Liver (tissue), 9 donors: ENCODE results near the gene NT5M. TPM values are rescaled to one million over a fixed set of nuclear protein-coding genes. Genes with fewer than 3 reads are reported as not detected.

Source experiments
- DNase-seq: peaks from one replicate; pipeline ENCODE4 v3.0.0-alpha.2; 2017; ENCODE audit warnings: low spot score
- H3K27ac ChIP-seq, 2 donors: one replicate each; pipeline ENCODE4 v1.7.0; 2013; ENCODE audit warnings: inconsistent platforms in 2 of 2, low read length in 2 of 2, control low read depth in 1 of 2, low read depth in 1 of 2, mild to moderate bottlenecking in 1 of 2
- H3K27me3 ChIP-seq, 4 donors: one replicate each; pipeline versions ENCODE4 v1.6.1 to v1.7.0; 2013; ENCODE audit warnings: low read length in 3 of 4, inconsistent platforms in 1 of 4, mild to moderate bottlenecking in 1 of 4, moderate library complexity in 1 of 4; ENCODE audit not compliant: control insufficient read depth in 4 of 4, insufficient read depth in 4 of 4
- H3K36me3 ChIP-seq, 4 donors: one replicate each; pipeline versions ENCODE4 v1.6.1 to v1.7.0; 2013; ENCODE audit warnings: low read length in 3 of 4, mild to moderate bottlenecking in 3 of 4, low read depth in 1 of 4, moderate library complexity in 1 of 4; ENCODE audit not compliant: control insufficient read depth in 4 of 4, insufficient read depth in 3 of 4
- H3K4me1 ChIP-seq, 4 donors: one replicate each; pipeline versions ENCODE4 v1.6.1 to v1.7.0; 2013; ENCODE audit warnings: low read length in 3 of 4, mild to moderate bottlenecking in 3 of 4, moderate library complexity in 1 of 4; ENCODE audit not compliant: control insufficient read depth in 4 of 4, insufficient read depth in 4 of 4
- H3K4me3 ChIP-seq, 3 donors: one replicate each; pipeline versions ENCODE4 v1.6.1 to v1.7.0; 2013; ENCODE audit warnings: low read length in 3 of 3, control low read depth in 1 of 3, low read depth in 1 of 3, mild to moderate bottlenecking in 1 of 3
- H3K9ac ChIP-seq, 2 donors: one replicate each; pipeline ENCODE4 v1.7.0; 2013; ENCODE audit warnings: low read length in 2 of 2, mild to moderate bottlenecking in 2 of 2, moderate library complexity in 2 of 2, control low read depth in 1 of 2, low read depth in 1 of 2
- H3K9me3 ChIP-seq, 4 donors: one replicate each; pipeline versions ENCODE4 v1.6.1 to v1.7.0; 2013; ENCODE audit warnings: low read length in 3 of 4; ENCODE audit not compliant: control insufficient read depth in 4 of 4
- ATF3 ChIP-seq: IDR thresholded peaks from 2 replicates; pipeline ENCODE4 v1.6.1; 2016; ENCODE audit warnings: antibody characterized with exemption
- EGR1 ChIP-seq, 2 donors: IDR thresholded peaks; 2 replicates each; pipeline ENCODE4 v1.6.1; 2016 to 2018; ENCODE audit warnings: antibody characterized with exemption in 2 of 2, low read depth in 2 of 2
- FOXA1 ChIP-seq: IDR thresholded peaks from 2 replicates; pipeline ENCODE4 v1.6.1; 2016; ENCODE audit warnings: antibody characterized with exemption
- GABPA ChIP-seq, 2 donors: IDR thresholded peaks in 1 of 2; conservative IDR thresholded peaks in 1 of 2; 2 replicates each; pipeline ENCODE4 v1.6.1; 2016; ENCODE audit warnings: antibody characterized with exemption in 2 of 2, mild to moderate bottlenecking in 1 of 2, moderate library complexity in 1 of 2
- HNF4A ChIP-seq, 2 donors: conservative IDR thresholded peaks; 2 replicates each; pipeline ENCODE4 v1.6.1; 2016; ENCODE audit warnings: antibody characterized with exemption in 2 of 2, mild to moderate bottlenecking in 2 of 2
- HNF4G ChIP-seq: IDR thresholded peaks from 2 replicates; pipeline ENCODE4 v1.6.1; 2016; ENCODE audit warnings: antibody characterized with exemption
- JUND ChIP-seq, 2 donors: IDR thresholded peaks; 2 replicates each; pipeline ENCODE4 v1.6.1; 2016; ENCODE audit warnings: antibody characterized with exemption in 2 of 2
- MAX ChIP-seq: IDR thresholded peaks from 2 replicates; pipeline ENCODE4 v1.6.1; 2016; ENCODE audit warnings: antibody characterized with exemption
- NR2F2 ChIP-seq: IDR thresholded peaks from 2 replicates; pipeline ENCODE4 v1.6.1; 2016; ENCODE audit warnings: antibody characterized with exemption
- RAD21 ChIP-seq, 2 donors: IDR thresholded peaks; 2 replicates each; pipeline ENCODE4 v1.6.1; 2016; ENCODE audit warnings: antibody characterized with exemption in 2 of 2, mild to moderate bottlenecking in 2 of 2
- REST ChIP-seq: IDR thresholded peaks from 2 replicates; pipeline ENCODE4 v1.6.1; 2016; ENCODE audit warnings: antibody characterized with exemption, mild to moderate bottlenecking
- RXRA ChIP-seq, 2 donors: IDR thresholded peaks; 2 replicates each; pipeline ENCODE4 v1.6.1; 2017 to 2018; ENCODE audit warnings: antibody characterized with exemption in 2 of 2, mild to moderate bottlenecking in 1 of 2
- SP1 ChIP-seq: IDR thresholded peaks from 2 replicates; pipeline ENCODE4 v1.6.1; 2018; ENCODE audit warnings: antibody characterized with exemption, mild to moderate bottlenecking
- TAF1 ChIP-seq: conservative IDR thresholded peaks from 2 replicates; pipeline ENCODE4 v1.6.1; 2016; ENCODE audit warnings: antibody characterized with exemption, mild to moderate bottlenecking
- YY1 ChIP-seq: IDR thresholded peaks from 2 replicates; pipeline ENCODE4 v1.6.1; 2016; ENCODE audit warnings: antibody characterized with exemption, mild to moderate bottlenecking
- WGBS: extraction: QIAGEN DNeasy Blood & Tissue Kit; methylation state at CpG from one replicate; pipeline ENCODE4 v1.1.7; 2013; 5-methylcytosine and 5-hydroxymethylcytosine counted together
- polyA plus RNA-seq, 2 donors: library from polyadenylated mRNA; stranded (reverse) in 1 of 2; unstranded in 1 of 2; fragments of 200-250 nt in 1 of 2; fragments of >200 nt in 1 of 2; fragmentation: Nextera tagmentation in 1 of 2; extraction: Ambion mirVana in 1 of 2; gene quantifications; one replicate each; pipeline versions ENCODE4 v1.2.1 to v1.2.3, GENCODE V29; 2013 to 2015
- total RNA-seq, 2 donors: library from RNA; depleted of rRNA; stranded (reverse); fragments of >200 nt; gene quantifications; one replicate each; pipeline ENCODE4 v1.2.3, GENCODE V29; 2014
- TF ChIP-seq, protein P1 (sequence below): fragments of 150-350 bp; IDR thresholded peaks from 2 replicates; pipeline ENCODE4 v1.5.1; 2017; ENCODE audit warnings: improper control_type of control experiment, low read depth, low read length; ENCODE audit not compliant: missing input control
- donor health status: healthy.
- donor health status: healthy.
- donor health status: healthy.
- donor health status: healthy.
- donor health status: healthy.

NT5M gene
- total and polyA plus RNA-seq, 4 donors = 0.42 to 7.9 (median 0.66) TPM

- TF ChIP-seq GABPA (IDR thresholded peaks at IDR 0.05 in 1 of 2, conservative IDR thresholded peaks at IDR 0.05 in 1 of 2) (no peak), JUND (IDR thresholded peaks at IDR 0.05) (no peak), TAF1 (no peak), RAD21 (IDR thresholded peaks at IDR 0.05) (no peak), ATF3 (no peak)
Measured at GRCh38 chr17:17341452-17341851, 38.3 kb downstream of the NT5M start (continued).

GRCh38 chr17:17342242-17342945, 39.2 kb downstream of the NT5M start:
- no peak overlapping the region for H3K4me3 ChIP-seq
- H3K4me1 ChIP-seq = no peaks in the 10 kb centered on the region
- WGBS = 86% methylated on average over 17 of the region's 17 CpGs
- H3K27ac ChIP-seq = no peak overlapping the region
- DNase-seq = peak; percentile 24
- no peaks in the 10 kb centered on the region for H3K27me3 ChIP-seq
- TF ChIP-seq, protein P1, sequence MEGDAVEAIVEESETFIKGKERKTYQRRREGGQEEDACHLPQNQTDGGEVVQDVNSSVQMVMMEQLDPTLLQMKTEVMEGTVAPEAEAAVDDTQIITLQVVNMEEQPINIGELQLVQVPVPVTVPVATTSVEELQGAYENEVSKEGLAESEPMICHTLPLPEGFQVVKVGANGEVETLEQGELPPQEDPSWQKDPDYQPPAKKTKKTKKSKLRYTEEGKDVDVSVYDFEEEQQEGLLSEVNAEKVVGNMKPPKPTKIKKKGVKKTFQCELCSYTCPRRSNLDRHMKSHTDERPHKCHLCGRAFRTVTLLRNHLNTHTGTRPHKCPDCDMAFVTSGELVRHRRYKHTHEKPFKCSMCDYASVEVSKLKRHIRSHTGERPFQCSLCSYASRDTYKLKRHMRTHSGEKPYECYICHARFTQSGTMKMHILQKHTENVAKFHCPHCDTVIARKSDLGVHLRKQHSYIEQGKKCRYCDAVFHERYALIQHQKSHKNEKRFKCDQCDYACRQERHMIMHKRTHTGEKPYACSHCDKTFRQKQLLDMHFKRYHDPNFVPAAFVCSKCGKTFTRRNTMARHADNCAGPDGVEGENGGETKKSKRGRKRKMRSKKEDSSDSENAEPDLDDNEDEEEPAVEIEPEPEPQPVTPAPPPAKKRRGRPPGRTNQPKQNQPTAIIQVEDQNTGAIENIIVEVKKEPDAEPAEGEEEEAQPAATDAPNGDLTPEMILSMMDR = no peak
- TF ChIP-seq ATF3 (no peak), EGR1 (IDR thresholded peaks at IDR 0.05; ENCODE audit: low read depth in 2 of 2) (no peak), RXRA (IDR thresholded peaks at IDR 0.05) (no peak), HNF4A (conservative IDR thresholded peaks at IDR 0.05) (no peak), JUND (IDR thresholded peaks at IDR 0.05) (no peak), FOXA1 (no peak), REST (no peak), HNF4G (no peak), MAX (no peak)
- no peak overlapping the region for H3K9ac ChIP-seq
- H3K9me3 ChIP-seq = no peaks in the 10 kb centered on the region
- H3K36me3 ChIP-seq = no peaks in the 10 kb centered on the region

GRCh38 chr17:17343160-17343735, 40.1 kb downstream of the NT5M start:
- Histone ChIP-seq H3K27ac (no peak overlapping the region), H3K4me3 (no peak overlapping the region), H3K36me3 (no peaks in the 10 kb centered on the region), H3K4me1 (no peaks in the 10 kb centered on the region), H3K9ac (no peak overlapping the region), H3K9me3 (no peaks in the 10 kb centered on the region), H3K27me3 (no peaks in the 10 kb centered on the region)
- no peak for DNase-seq
- WGBS = 92% methylated on average over 13 of the region's 13 CpGs
- TF ChIP-seq NR2F2 (no peak), YY1 (no peak), ATF3 (no peak), RXRA (IDR thresholded peaks at IDR 0.05) (no peak), HNF4G (no peak), SP1 (no peak), FOXA1 (no peak), GABPA (IDR thresholded peaks at IDR 0.05 in 1 of 2, conservative IDR thresholded peaks at IDR 0.05 in 1 of 2) (no peak), MAX (no peak), RAD21 (IDR thresholded peaks at IDR 0.05) (no peak), EGR1 (IDR thresholded peaks at IDR 0.05; ENCODE audit: low read depth in 2 of 2) (no peak)
- TF ChIP-seq, protein P1 = no peak
